BLaER1 (cell line): Measurements from ENCODE around the gene RNU6-8.

Source experiments
- H3K27ac ChIP-seq: shearing (Covaris generic); formaldehyde crosslinking; 2 replicates; pipeline ENCODE4 v1.8.1; 2022
- H3K27me3 ChIP-seq: shearing (Covaris generic); formaldehyde crosslinking; 2 replicates; pipeline ENCODE4 v1.8.1; 2022
- H3K36me3 ChIP-seq: shearing (Covaris generic); formaldehyde crosslinking; 2 replicates; pipeline ENCODE4 v1.8.1; 2022
- H3K4me1 ChIP-seq: shearing (Covaris generic); formaldehyde crosslinking; 2 replicates; pipeline ENCODE4 v1.8.1; 2022
- H3K4me2 ChIP-seq: shearing (Covaris generic); formaldehyde crosslinking; 2 replicates; pipeline ENCODE4 v1.8.1; 2022
- H3K4me3 ChIP-seq: shearing (Covaris generic); formaldehyde crosslinking; 2 replicates; pipeline ENCODE4 v1.8.1; 2022
- H3K9ac ChIP-seq: shearing (Covaris generic); formaldehyde crosslinking; 2 replicates; pipeline ENCODE4 v1.8.1; 2022
- H3K9me3 ChIP-seq: shearing (Covaris generic); formaldehyde crosslinking; 2 replicates; pipeline ENCODE4 v1.8.1; 2022
- H4K20me1 ChIP-seq: shearing (Covaris generic); formaldehyde crosslinking; 2 replicates; pipeline ENCODE4 v1.8.1; 2022
- Cebpa-rat ChIP-seq: shearing (Covaris generic); IDR thresholded peaks from 2 replicates; pipeline ENCODE4 v1.8.1; 2022

RNU6-8 gene

DNA sequence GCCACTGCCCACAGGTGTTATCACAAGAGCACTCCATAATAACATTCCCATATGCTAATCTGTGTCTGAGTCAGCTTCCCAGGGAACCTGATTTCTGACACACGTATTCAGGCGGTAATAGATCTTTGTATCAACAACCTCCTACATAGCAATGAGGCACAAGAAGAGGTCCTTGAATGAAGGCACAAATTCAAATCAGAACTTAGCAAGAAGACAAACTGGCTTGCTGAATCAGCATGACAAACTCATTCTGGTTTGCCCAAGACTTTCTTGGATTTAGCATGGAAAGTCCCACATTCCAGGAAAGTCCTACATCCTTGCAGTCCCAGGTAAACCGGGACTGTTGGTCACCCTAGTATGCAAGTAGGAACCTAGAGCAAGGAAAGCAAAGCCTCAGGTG, 35.2 kb downstream of the RNU6-8 start:
- H3K4me2 ChIP-seq = no peak overlapping the region
- H3K36me3 ChIP-seq = no peaks in the 10 kb centered on the region
- no peak overlapping the region for H3K27ac ChIP-seq
- H3K4me3 ChIP-seq = no peak overlapping the region
- TF ChIP-seq Cebpa-rat = no peak
- H3K4me1 ChIP-seq = no peaks in the 10 kb centered on the region
- H3K9ac ChIP-seq = no peak overlapping the region
- H4K20me1 ChIP-seq = no peaks in the 10 kb centered on the region
- H3K27me3 ChIP-seq = no peaks in the 10 kb centered on the region
- no peaks in the 10 kb centered on the region for H3K9me3 ChIP-seq

DNA sequence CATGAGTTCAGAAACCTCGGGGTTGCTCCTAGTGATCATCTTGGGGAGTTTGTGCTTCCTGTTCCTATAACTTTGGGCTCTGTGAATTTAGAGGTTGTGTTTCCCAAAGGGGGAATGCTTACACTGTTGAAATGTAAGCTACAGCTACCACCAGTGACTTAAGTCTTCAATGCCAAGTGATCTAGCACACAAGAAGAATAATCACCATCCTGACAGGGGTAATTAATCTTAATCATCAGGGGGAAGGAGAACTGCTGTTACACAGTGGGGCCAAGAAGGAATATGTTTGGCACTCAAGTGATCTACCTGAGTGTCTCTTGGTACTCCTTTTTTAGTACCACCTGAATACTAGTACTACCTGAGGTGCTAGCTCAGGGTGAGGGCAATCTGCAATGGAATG, 36.1 kb downstream of the RNU6-8 start:
- H3K9ac ChIP-seq = no peak overlapping the region
- TF ChIP-seq Cebpa-rat = no peak

DNA sequence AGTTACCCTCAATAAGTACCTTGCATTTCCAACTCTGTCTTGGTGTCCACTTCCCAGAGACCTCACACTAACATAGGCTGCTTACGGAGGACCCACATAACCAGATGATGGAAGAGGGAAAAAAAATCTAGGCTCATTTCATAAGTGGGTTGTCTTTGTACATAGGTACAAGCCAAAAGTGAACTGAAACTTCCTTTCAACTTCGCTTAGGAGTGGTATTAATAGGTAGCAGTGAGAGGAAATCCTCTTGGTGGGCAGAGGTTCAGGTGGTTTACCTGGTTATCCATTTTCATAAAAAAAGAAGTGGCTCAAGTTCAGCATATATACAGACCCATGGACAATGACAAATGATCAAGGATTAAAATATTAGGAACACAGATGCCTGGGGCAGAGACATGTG, 37.0 kb downstream of the RNU6-8 start:
- no peak overlapping the region for H3K4me3 ChIP-seq
- no peaks in the 10 kb centered on the region for H3K9me3 ChIP-seq
- H3K36me3 ChIP-seq = no peaks in the 10 kb centered on the region
- no peak overlapping the region for H3K27ac ChIP-seq
- no peaks in the 10 kb centered on the region for H3K4me1 ChIP-seq
- TF ChIP-seq Cebpa-rat = no peak
- no peaks in the 10 kb centered on the region for H3K27me3 ChIP-seq
- no peak overlapping the region for H3K4me2 ChIP-seq
- H4K20me1 ChIP-seq = no peaks in the 10 kb centered on the region
- no peak overlapping the region for H3K9ac ChIP-seq

More for the DNA sequence above, 36.1 kb downstream of the RNU6-8 start:
- Histone ChIP-seq H3K27ac (no peak overlapping the region), H3K9me3 (no peaks in the 10 kb centered on the region), H3K36me3 (no peaks in the 10 kb centered on the region), H3K4me3 (no peak overlapping the region), H3K4me2 (no peak overlapping the region), H3K4me1 (no peaks in the 10 kb centered on the region), H3K27me3 (no peaks in the 10 kb centered on the region), H4K20me1 (no peaks in the 10 kb centered on the region)
